A549 (cell line): ENCODE measurements around the gene HYOU1.

Experiments used
- CHD4 ChIP-seq: fragments of 200-600 bp; sonication (generic); IDR thresholded peaks from 2 replicates; pipeline ENCODE4 v1.6.1; 2016; ENCODE audit warnings: antibody characterized with exemption, mild to moderate bottlenecking, borderline replicate concordance
- FOSL2 ChIP-seq, 2 experiments: fragments of 450-650 bp in 1 of 2; fragments of >200 bp in 1 of 2; sonication (Bioruptor Twin) in 1 of 2; formaldehyde crosslinking; IDR thresholded peaks; 2 replicates each; pipeline versions ENCODE4 v1.5.0 to v1.6.1; 2016 to 2020; ENCODE audit warnings: mild to moderate bottlenecking in 1 of 2, moderate library complexity in 1 of 2
- HOXA7 ChIP-seq: fragments of 250-450 bp; sonication (Bioruptor Pico); IDR thresholded peaks from 2 replicates; pipeline ENCODE4 v1.5.0; 2020; ENCODE audit warnings: mild to moderate bottlenecking, moderate library complexity
- JUNB ChIP-seq: fragments of >200 bp; sonication (Bioruptor Twin); formaldehyde crosslinking; IDR thresholded peaks from 2 replicates; pipeline ENCODE4 v1.6.1; 2016
- POLR2A ChIP-seq: IDR thresholded peaks from 2 replicates; pipeline ENCODE4 v1.6.1; 2012; ENCODE audit warnings: mild to moderate bottlenecking, low read length
- POLR2AphosphoS2 ChIP-seq: conservative IDR thresholded peaks from 2 replicates; pipeline ENCODE4 v1.6.1; 2012; ENCODE audit warnings: low read length, improper control_type of control experiment, inconsistent platforms
- RAD21 ChIP-seq, 2 experiments: fragments of >200 bp in 1 of 2; sonication (Bioruptor Twin) in 1 of 2; formaldehyde crosslinking in 1 of 2; IDR thresholded peaks in 1 of 2; conservative IDR thresholded peaks in 1 of 2; 2 replicates in 1 of 2; 3 replicates in 1 of 2; pipeline ENCODE4 v1.6.1; 2012 to 2018; ENCODE audit warnings: inconsistent platforms in 1 of 2
- RFX5 ChIP-seq: fragments of 450-650 bp; IDR thresholded peaks from 2 replicates; pipeline ENCODE4 v1.7.1; 2014; ENCODE audit warnings: antibody characterized with exemption, mild to moderate bottlenecking, moderate library complexity
- TP53 ChIP-seq: fragments of 250-450 bp; sonication (Bioruptor Pico); IDR thresholded peaks from 2 replicates; pipeline ENCODE4 v1.5.0; 2021; ENCODE audit warnings: mild to moderate bottlenecking, moderate library complexity
- USF2 ChIP-seq: fragments of 450-650 bp; IDR thresholded peaks from 2 replicates; pipeline ENCODE4 v1.6.1; 2014; ENCODE audit warnings: antibody characterized with exemption
- ZNF302 ChIP-seq: fragments of 250-450 bp; sonication (Bioruptor Pico); IDR thresholded peaks from 2 replicates; pipeline ENCODE4 v1.9.0; 2021; ENCODE audit warnings: inconsistent platforms, mild to moderate bottlenecking, moderate library complexity
- TF ChIP-seq, protein P1 (sequence below): fragments of >200 bp; sonication (Bioruptor Twin); formaldehyde crosslinking; IDR thresholded peaks from 3 replicates; pipeline ENCODE4 v1.5.1; 2016

DNA sequence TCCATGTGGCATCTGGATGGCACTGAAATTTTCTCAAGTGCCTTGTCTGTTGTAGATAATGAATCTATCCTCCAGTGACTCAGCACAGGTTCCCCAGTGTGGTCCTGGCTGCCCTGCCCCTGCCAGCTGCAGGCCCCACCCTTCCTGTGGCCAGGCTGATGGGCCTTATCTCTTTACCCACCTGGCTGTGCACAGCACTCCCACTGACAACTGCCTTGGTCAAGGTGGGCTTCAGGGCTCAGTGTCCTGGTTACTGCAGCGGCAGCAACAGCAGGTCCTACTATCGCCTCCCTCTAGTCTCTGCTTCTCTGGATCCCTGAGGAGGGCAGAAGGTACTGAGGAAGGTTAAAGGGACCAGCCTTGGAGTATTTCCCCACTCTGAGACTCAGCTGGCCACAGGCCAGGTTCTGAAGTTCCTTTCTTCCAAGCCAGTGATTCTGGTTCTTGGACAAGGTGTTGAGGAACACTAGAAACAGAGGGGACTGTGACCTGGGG is 30.8 kb upstream of the HYOU1 start:
- TF ChIP-seq USF2 (no peak), POLR2A (no peak), POLR2AphosphoS2 (no peak), TP53 (no peak), RFX5 (no peak), RAD21 (conservative IDR thresholded peaks at IDR 0.05 in 1 of 2, IDR thresholded peaks at IDR 0.05 in 1 of 2) (no peak), CHD4 (no peak), JUNB (no peak), HOXA7 (CRISPR knock-in tag) (no peak), ZNF302 (CRISPR knock-in tag) (no peak), FOSL2 (IDR thresholded peaks at IDR 0.05) (no peak), FOSL2 (CRISPR knock-in tag; IDR thresholded peaks at IDR 0.05) (no peak)
- TF ChIP-seq, protein P1, sequence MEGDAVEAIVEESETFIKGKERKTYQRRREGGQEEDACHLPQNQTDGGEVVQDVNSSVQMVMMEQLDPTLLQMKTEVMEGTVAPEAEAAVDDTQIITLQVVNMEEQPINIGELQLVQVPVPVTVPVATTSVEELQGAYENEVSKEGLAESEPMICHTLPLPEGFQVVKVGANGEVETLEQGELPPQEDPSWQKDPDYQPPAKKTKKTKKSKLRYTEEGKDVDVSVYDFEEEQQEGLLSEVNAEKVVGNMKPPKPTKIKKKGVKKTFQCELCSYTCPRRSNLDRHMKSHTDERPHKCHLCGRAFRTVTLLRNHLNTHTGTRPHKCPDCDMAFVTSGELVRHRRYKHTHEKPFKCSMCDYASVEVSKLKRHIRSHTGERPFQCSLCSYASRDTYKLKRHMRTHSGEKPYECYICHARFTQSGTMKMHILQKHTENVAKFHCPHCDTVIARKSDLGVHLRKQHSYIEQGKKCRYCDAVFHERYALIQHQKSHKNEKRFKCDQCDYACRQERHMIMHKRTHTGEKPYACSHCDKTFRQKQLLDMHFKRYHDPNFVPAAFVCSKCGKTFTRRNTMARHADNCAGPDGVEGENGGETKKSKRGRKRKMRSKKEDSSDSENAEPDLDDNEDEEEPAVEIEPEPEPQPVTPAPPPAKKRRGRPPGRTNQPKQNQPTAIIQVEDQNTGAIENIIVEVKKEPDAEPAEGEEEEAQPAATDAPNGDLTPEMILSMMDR, result no peak
